ENCODE results near the gene TLN1.

TLN1 gene

DNA sequence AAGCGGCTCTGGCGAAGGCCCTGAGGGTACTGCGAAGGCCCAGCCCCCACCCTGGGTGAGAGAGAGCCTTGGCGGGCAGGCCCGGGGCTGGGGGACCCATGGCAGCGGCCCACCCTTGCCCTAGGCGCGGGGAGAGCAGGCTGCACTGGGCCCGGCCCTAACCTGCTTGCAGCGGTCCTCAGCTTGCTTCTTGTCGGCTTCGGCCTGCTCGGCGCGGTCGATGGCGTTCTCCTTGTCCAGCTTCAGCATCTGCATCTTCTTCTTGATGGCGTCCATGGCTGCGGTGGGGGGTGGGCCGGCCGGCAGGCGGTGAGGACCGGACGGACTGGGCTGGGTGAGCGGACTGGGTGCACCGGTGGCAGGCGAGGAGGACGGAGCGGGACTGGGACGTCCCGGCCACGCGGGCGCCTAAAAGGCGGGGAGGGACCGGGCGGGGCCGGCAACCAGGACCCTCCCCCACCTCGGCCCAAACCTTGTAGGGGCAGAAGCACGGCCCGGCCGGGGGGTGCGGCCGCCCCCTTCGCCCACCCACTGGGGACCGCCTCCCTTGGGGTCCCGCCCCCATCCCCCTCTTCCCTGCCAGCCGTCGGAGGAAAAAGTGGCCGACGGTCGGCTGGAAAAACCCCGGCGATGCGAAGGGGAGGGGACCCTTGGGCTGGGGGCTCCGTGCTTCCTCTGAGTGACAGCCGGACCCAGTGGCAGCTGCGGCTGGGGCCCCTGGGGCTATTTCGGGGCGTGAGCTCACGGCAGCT, 42.3 kb downstream of the TLN1 start, which contains the start of gene TPM2:
TPM2 (minus strand) TSS at position 384 of the 752 bp plus-strand sequence; CDS start at position 276, 108 bp downstream.
- DNase-seq (ENCODE audit: low read depth, low spot score): no peak
- H3K27ac ChIP-seq: peak within 1 kb of the TSS; percentile 73

DNA sequence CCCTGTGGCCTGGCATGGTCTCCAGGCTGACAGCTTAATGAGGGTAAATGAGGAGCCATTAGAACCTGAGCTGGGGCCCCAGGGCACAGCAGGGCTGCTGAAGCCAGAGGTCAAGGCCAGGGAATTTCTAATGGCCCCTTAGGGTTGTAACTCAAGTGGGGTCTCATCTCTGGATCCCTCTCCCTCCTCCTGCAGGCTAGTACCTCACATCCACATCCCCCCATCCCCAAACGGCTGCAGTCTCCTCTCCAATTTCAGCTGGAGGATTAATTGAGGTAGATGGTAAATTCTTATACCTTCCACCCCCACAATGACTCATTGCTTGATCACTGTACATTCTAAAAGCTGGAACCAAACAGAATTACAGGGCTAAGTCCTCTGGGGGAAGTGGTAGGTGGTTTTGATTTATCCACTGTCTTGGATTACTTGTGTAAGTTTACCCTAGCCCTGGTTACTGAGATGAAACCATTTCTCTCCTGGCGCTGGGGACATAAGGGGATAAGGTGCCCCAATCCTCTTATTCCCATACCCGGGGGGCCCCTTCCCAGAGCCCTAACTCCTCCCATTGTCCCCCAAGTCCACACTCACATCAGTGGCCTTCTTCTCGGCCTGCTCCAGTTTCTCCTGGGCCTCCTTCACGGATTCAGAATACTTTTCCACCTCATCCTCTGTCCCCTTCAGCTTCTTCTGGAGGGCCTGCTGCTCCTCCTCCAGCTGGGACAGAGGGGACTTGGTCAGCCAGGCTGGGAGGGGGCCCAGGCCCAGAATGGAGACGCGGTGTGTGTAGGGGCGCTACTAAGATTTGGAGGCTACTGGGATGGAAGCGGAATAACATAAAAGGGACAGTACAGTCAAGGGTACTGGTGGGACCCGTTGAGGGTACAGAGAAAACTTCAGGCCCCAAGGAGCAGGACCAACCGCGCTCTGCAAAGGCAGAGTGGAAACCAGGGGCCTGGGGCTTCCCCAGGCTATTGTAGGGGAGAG, 43.1 kb downstream of the TLN1 start:
- DNase-seq (ENCODE audit: low read depth, low spot score): peak; percentile 33

DNA sequence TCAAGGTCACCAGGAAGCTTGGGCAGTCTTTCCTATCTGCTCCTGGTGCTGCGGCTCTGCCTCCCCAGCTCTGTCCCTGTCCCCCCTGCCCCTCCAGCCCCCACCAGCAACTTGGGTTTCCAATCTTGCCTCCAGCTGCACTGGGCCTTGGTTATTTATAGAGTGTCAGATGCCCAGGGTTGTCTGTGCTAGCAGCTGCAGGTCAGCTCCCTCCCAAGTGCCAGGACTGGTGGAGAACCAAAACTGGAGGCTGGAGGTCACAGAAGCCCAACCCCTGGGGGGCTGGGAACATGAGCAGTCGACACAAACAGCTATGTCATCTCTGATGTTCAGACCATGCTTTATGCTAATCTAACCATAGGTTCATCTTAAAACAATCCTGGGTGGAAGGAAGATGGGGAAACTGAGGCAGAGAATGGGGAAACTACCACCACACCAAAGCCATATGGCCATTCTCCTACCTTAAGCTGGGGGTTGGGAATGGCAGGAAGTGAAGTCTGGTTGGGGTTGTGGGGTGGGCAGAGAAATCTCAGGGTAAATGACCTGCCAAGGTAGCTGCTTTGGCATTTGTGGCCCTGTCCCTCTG, 43.9 kb downstream of the TLN1 start:
- H3K27ac ChIP-seq: peak overlapping the region; percentile 73

More for the DNA sequence above, 43.1 kb downstream of the TLN1 start:
- H3K27ac ChIP-seq: peak overlapping the region; percentile 73

DNA sequence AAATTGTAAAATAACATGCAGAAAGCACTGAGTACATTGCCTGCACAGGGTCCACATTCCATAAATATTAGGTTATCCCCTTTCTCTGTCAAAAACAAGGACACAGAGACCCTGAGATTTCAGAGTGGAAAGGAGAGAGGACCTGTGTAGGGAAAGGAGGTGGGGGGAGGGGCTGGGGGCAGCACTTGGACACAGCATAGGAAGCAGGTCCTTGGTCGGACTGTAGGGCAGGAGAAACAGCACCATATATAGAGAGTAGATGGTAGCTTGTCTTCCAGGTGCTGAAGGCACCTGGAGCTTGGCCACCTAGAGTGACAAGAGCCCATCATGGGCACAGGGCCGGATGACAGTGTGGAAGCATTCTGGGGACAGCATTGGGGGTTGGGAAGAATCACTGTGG, 44.7 kb downstream of the TLN1 start:
- no peak overlapping the region for H3K27ac ChIP-seq
- no peak for DNase-seq (ENCODE audit: low read depth, low spot score)

More for the DNA sequence above, 43.9 kb downstream of the TLN1 start:
- no peak for DNase-seq (ENCODE audit: low read depth, low spot score)

DNA sequence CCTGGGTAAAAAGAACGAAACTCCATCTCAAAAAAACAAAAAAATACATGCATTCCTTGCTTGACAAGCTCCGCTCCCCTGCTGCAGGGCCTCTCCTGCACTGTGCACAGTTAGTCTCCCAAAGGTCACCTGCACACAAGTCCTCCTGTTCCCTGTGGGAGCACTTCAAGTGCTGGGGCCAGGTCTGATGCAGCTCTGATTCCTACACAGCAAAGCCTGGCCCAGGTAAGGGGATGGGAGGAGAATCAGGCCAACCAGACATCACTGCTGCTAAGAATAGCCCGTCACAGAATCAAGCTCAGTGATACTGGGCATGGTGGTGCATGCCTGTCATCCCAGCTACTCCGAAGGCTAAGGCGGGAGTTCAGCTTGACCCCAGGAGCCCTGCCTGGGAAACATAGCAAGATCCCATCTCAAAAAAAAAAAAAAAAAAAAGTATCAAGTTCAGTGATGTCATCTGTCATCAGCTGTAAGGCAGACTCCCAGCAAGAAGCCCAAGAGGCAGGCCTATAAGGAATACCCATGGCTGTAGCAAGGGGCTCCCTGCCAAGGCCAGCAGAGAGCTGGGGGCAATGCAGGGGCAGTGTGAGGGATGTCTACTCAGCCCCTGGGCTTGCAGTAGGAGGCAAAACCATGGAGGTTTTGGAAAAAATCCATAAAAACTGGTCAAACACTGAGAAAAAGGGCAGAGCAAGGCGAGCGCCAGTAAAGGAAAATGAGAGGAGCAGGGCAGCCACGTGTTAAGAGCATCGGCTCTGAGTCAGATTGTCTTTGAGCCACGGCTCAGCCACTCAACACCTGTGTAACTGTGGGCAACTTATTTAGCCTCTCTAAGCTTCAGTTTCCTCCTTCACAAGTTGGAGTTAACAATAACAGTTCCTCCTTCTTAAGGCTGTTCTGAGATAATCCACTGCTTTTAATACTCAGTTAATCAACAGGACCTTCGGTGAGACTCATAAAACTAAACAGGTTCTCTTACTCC, 45.5 kb downstream of the TLN1 start:
- no peak for DNase-seq (ENCODE audit: low read depth, low spot score)
- no peak overlapping the region for H3K27ac ChIP-seq

DNA sequence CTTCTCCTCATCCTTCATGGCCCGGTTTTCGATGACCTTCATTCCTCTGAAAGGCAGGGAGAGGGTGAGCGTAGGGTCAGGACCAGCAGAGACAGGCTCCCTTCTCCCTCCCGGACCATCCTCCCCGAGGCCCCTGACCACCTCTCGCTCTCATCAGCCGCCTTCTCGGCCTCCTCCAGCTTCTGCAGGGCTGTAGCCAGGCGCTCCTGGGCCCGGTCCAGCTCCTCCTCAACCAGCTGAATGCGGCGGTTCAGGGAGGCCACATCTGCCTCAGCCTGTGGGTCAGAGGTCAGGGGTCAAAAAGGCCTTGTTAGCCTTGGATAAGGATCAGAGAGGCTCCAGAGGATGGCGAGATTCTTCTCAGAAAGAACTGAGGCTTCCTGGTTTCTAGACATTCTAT, 46.5 kb downstream of the TLN1 start:
- DNase-seq (ENCODE audit: low read depth, low spot score): no peak
- H3K27ac ChIP-seq: no peak overlapping the region

DNA sequence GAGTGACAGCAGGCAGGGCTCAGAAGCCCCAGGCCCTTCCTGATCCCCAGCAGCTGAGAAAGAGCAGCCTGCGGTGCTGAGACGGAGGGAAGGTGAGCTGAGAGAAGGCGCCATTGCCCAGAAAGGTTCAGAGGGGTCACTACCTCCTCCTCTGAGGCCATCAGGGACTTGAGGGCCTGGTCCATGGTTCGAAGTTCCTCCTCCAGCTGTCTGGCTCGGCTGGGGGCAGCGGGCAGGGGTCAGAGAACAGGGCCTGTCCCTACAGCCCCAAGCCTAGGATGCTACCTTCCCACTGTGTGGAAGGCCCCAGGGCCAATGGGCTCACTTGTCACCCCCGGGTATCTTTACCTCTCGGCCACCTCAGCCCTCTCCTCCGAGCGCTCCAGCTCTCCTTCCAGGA, 47.1 kb downstream of the TLN1 start:
- DNase-seq (ENCODE audit: low read depth, low spot score): no peak
- no peak overlapping the region for H3K27ac ChIP-seq

DNA sequence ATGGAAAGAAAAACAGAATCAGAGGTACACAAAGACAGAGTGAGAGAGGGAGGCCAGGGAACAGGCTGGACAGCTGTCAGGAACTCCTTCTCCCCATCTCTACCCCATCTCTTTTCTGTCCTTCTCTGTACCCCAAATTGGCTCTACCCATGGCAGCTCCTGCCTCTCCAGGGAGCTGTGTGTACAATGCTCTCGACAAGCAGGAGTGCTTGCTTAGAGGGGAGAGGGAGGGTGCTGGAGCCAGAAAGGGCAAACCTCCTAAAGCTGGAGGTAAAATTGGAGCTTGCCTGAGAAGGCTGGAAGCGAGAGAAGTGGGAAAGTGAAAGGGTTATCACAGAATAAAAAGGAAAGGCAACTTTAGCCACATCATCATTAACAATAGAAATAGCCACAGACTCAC, 48.7 kb downstream of the TLN1 start:
- H3K27ac ChIP-seq: no peak overlapping the region
- no peak for DNase-seq (ENCODE audit: low read depth, low spot score)

DNA sequence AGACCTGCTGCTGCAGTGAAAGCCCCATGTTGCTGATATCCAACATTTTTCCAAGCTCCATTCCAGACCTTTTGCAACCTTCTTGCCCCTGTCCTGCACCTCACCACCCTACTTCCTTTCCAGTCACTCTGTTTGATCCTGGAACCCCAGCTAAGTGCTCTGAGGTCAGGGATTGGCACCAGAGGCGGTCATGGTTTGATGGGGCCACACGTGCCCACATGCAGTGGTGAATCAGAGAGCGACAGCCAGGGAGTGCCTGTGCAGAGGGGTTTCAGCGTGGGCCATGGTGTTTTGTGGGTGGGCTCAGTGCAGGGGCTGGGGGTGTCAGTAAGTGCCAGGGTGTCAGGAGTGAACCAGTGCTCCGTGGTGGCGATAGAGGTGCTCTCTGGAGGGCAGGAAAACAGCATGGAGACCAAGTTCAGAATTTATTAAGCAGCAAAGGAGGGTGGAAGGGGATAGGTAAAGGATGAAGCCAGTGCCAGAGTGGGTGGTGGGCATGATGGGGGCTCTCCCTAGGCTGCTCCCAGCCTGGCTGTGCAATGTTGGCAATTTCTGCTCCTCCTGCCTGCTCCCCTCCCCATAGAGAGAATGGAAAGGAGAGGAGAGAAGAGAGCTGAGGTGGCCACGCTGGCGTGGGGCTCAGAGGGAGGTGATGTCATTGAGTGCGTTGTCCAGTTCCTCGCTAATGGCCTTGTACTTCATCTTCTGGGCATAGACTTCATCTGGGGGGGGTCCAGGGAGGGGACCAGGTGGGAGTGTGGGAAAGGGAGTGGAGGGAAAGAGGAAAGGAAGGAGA, 49.3 kb downstream of the TLN1 start:
- no peak for DNase-seq (ENCODE audit: low read depth, low spot score)
- H3K27ac ChIP-seq: no peak overlapping the region

DNA sequence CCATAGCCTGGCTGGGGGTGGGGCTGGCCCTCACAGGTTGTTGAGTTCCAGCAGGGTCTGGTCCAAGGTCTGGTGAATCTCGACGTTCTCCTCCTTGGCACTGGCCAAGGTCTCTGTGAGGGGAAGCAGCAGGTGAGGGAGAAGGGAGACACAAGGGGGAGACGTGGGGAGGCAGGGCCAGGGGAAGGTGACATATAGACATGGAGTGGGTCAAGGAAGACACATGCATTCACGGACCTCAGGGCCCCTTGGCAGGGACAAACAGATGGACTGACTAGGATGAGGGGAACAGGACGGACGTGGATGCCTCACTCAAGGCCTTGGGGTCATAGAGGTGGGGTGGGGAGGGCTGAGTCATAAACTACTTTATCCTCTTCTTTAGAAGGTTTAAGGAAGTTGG, 49.9 kb downstream of the TLN1 start:
- no peak for DNase-seq (ENCODE audit: low read depth, low spot score)
- H3K27ac ChIP-seq: no peak overlapping the region

DNA sequence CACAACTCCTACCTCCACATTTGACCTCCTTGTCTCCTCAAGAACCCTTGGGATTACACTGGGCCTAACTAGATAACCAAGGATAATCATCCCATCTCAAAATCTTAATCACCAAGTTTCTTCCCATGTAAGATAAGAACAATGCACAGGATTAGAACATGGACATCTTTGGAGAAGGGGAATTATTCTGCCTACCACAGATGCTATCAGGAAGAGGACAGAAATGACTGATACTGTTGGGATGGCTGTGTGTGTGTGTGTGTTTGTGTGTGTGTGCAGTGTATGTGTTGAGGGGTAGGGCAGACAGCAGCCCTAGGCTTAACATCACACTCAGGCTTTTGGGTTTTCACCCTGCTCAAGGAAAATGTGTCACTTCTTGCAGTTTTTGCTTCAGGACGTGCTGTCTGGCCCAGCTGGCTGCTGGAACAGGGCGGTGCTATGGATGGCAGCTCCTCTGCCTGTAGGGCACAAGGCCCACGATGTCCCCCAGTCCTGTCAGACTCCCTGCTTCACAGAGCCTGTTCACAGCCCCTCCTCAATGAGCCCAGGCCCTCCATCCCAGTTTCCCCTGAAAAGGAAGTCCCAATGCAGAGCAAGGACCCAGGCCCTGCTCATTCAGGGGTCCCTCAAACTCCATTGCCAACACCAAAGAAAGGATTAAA, 50.5 kb downstream of the TLN1 start:
- no peak overlapping the region for H3K27ac ChIP-seq
- no peak for DNase-seq (ENCODE audit: low read depth, low spot score)

DNA sequence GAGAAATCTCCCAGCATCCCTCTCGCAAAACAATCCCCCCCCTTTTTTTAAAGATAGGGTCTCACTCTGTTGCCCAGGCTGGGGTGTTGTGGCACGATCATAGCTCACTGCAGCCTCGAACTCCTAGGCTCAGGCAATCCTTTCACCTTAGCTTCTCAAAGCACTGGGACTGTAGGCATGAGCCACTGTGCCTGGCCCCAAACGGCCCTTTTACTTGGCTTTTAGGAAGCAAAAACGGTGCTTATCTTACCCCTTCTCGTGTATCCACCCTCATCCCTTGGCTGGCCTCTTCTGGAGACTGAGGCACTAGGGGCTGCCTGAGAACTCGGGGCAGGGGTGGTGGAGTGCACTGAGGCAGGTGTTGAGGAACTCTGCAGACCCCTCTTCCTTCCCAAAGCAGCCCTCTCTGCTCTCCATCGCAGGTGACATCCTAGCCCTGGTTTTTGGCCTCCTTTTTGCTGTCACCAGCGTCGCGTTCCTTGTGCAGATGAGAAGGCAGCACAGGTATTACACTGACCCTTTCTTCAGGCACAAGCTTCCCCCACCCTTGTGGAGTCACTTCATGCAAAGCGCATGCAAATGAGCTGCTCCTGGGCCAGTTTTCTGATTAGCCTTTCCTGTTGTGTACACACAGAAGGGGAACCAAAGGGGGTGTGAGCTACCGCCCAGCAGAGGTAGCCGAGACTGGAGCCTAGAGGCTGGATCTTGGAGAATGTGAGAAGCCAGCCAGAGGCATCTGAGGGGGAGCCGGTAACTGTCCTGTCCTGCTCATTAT, 51.5 kb downstream of the TLN1 start:
- no peak for DNase-seq (ENCODE audit: low read depth, low spot score)
- H3K27ac ChIP-seq: no peak overlapping the region

DNA sequence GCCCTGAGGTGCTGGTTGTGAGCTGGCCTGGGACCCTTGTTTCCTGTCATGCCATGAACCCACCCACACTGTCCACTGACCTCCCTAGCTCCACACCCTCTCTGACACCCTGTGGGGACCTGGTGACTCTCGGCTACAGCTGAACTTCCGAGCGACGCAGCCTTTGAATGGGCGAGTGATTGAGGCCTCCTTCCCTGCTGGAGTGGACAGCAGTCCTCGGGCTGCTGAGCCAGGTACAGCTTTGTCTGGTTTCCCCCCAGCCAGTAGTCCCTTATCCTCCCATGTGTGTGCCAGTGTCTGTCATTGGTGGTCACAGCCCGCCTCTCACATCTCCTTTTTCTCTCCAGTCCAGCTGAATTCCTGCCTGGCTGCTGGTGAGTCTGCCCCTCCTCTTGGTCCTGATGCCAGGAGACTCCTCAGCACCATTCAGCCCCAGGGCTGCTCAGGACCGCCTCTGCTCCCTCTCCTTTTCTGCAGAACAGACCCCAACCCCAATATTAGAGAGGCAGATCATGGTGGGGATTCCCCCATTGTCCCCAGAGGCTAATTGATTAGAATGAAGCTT, 52.1 kb downstream of the TLN1 start:
- no peak overlapping the region for H3K27ac ChIP-seq
- DNase-seq (ENCODE audit: low read depth, low spot score): no peak

DNA sequence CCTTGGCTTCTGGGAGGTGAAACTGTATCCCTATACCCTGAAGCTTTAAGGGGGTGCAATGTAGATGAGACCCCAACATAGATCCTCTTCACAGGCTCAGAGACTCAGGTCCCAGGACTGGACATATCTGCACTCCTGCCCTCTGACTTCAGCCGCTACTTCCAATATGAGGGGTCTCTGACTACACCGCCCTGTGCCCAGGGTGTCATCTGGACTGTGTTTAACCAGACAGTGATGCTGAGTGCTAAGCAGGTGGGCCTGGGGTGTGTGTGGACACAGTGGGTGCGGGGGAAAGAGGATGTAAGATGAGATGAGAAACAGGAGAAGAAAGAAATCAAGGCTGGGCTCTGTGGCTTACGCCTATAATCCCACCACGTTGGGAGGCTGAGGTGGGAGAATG, 52.9 kb downstream of the TLN1 start:
- H3K27ac ChIP-seq: no peak overlapping the region
- no peak for DNase-seq (ENCODE audit: low read depth, low spot score)

DNA sequence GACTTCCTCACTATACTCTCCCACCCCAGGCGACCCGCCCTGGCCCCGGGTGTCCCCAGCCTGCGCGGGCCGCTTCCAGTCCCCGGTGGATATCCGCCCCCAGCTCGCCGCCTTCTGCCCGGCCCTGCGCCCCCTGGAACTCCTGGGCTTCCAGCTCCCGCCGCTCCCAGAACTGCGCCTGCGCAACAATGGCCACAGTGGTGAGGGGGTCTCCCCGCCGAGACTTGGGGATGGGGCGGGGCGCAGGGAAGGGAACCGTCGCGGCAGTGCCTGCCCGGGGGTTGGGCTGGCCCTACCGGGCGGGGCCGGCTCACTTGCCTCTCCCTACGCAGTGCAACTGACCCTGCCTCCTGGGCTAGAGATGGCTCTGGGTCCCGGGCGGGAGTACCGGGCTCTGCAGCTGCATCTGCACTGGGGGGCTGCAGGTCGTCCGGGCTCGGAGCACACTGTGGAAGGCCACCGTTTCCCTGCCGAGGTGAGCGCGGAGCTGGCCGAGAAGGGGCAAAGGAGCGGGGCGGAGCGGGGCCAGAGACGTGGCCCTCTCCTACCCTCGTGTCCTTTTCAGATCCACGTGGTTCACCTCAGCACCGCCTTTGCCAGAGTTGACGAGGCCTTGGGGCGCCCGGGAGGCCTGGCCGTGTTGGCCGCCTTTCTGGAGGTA, 56.1 kb downstream of the TLN1 start:
- no peak overlapping the region for H3K27ac ChIP-seq
- DNase-seq (ENCODE audit: low read depth, low spot score): no peak

DNA sequence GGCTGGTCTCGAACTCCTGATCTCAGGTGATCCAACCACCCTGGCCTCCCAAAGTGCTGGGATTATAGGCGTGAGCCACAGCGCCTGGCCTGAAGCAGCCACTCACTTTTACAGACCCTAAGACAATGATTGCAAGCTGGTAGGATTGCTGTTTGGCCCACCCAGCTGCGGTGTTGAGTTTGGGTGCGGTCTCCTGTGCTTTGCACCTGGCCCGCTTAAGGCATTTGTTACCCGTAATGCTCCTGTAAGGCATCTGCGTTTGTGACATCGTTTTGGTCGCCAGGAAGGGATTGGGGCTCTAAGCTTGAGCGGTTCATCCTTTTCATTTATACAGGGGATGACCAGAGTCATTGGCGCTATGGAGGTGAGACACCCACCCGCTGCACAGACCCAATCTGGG, 56.8 kb downstream of the TLN1 start:
- H3K27ac ChIP-seq: no peak overlapping the region
- DNase-seq (ENCODE audit: low read depth, low spot score): no peak

DNA sequence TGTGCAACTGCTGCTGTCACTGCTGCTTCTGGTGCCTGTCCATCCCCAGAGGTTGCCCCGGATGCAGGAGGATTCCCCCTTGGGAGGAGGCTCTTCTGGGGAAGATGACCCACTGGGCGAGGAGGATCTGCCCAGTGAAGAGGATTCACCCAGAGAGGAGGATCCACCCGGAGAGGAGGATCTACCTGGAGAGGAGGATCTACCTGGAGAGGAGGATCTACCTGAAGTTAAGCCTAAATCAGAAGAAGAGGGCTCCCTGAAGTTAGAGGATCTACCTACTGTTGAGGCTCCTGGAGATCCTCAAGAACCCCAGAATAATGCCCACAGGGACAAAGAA, 58.0 kb downstream of the TLN1 start:
- no peak overlapping the region for H3K27ac ChIP-seq
- DNase-seq (ENCODE audit: low read depth, low spot score): no peak
